Loucy (cell line): ENCODE data around the gene PNPLA2.

Experiments used
- H2AFZ ChIP-seq: fragments of 200-600 bp; sonication (generic); 2 replicates; pipeline ENCODE4 v1.6.0; 2016; ENCODE audit warnings: antibody characterized with exemption, mild to moderate bottlenecking, low read length, moderate library complexity
- H3F3A ChIP-seq: fragments of 200-600 bp; 2 replicates; pipeline ENCODE4 v1.6.0; 2016; ENCODE audit warnings: antibody characterized with exemption, low read depth, mild to moderate bottlenecking
- H3K27me3 ChIP-seq: fragments of 200-600 bp; sonication (generic); 2 replicates; pipeline ENCODE4 v1.6.1; 2014; ENCODE audit warnings: low read length, mild to moderate bottlenecking; ENCODE audit not compliant: insufficient read depth, poor library complexity, severe bottlenecking
- H3K36me3 ChIP-seq: fragments of 200-600 bp; sonication (generic); 2 replicates; pipeline ENCODE4 v1.6.1; 2016; ENCODE audit warnings: low read length; ENCODE audit not compliant: insufficient read depth
- H3K4me1 ChIP-seq: fragments of 200-600 bp; sonication (generic); 2 replicates; pipeline ENCODE4 v1.5.1; 2014; ENCODE audit warnings: low read length, mild to moderate bottlenecking; ENCODE audit not compliant: insufficient read depth, poor library complexity, severe bottlenecking
- H3K4me2 ChIP-seq: fragments of 200-600 bp; sonication (generic); 2 replicates; pipeline ENCODE4 v1.6.0; 2014; ENCODE audit warnings: antibody characterized with exemption, low read length, low read depth, mild to moderate bottlenecking; ENCODE audit not compliant: poor library complexity, severe bottlenecking
- H3K4me3 ChIP-seq: fragments of 200-600 bp; sonication (generic); 2 replicates; pipeline ENCODE4 v1.5.1; 2014; ENCODE audit warnings: low read length, mild to moderate bottlenecking, mixed read lengths; ENCODE audit not compliant: poor library complexity, severe bottlenecking
- H3K79me2 ChIP-seq: fragments of 200-600 bp; sonication (generic); 2 replicates; pipeline ENCODE4 v1.6.1; 2014; ENCODE audit warnings: low read length; ENCODE audit not compliant: insufficient read depth
- H3K9ac ChIP-seq: fragments of 200-600 bp; sonication (generic); 2 replicates; pipeline ENCODE4 v1.6.0; 2014; ENCODE audit warnings: mild to moderate bottlenecking, low read depth, low read length, moderate library complexity; ENCODE audit not compliant: poor library complexity, severe bottlenecking
- H3K9me2 ChIP-seq: fragments of 200-600 bp; sonication (generic); replicated peaks from 2 replicates; pipeline ENCODE4 v1.6.1; 2016; ENCODE audit warnings: low read depth, low read length, mixed read lengths
- H3K9me3 ChIP-seq: fragments of 200-600 bp; sonication (generic); 2 replicates; pipeline ENCODE4 v1.6.1; 2014; ENCODE audit warnings: mild to moderate bottlenecking, antibody characterized with exemption, low read length, low read depth; ENCODE audit not compliant: insufficient read depth
- H4K20me1 ChIP-seq: fragments of 200-600 bp; sonication (generic); 2 replicates; pipeline ENCODE4 v1.6.0; 2014; ENCODE audit warnings: antibody characterized with exemption, low read length, mild to moderate bottlenecking; ENCODE audit not compliant: insufficient read depth, poor library complexity, severe bottlenecking
- CTCF ChIP-seq: fragments of 200-600 bp; sonication (generic); conservative IDR thresholded peaks from 2 replicates; pipeline ENCODE4 v1.5.1; 2014; ENCODE audit warnings: mild to moderate bottlenecking, antibody characterized with exemption, low read length
- EZH2phosphoT487 ChIP-seq: fragments of 200-600 bp; IDR thresholded peaks from 2 replicates; pipeline ENCODE4 v1.6.1; 2018; ENCODE audit warnings: antibody characterized with exemption, mild to moderate bottlenecking, moderate library complexity, borderline replicate concordance

The PNPLA2 gene

GRCh38 chr11:858762-859339, 40.1 kb downstream of the PNPLA2 start:
- TF ChIP-seq EZH2phosphoT487 (no peak), CTCF (no peak)
- Histone ChIP-seq H3K79me2 (no peaks in the 10 kb centered on the region), H3K9me3 (no peaks in the 10 kb centered on the region), H3K4me3 (no peak overlapping the region), H3K9ac (no peak overlapping the region), H3K4me2 (no peak overlapping the region), H3K9me2 (no peaks in the 10 kb centered on the region), H3F3A (no peaks in the 10 kb centered on the region), H2AFZ (no peak overlapping the region), H3K36me3 (no peaks in the 10 kb centered on the region), H3K4me1 (peaks cover 3% of the 10 kb centered on the region), H3K27me3 (no peaks in the 10 kb centered on the region), H4K20me1 (no peaks in the 10 kb centered on the region)

- no peak overlapping the region for H3K4me3 ChIP-seq
- TF ChIP-seq EZH2phosphoT487, result no peak
- no peak for TF ChIP-seq CTCF
- H3K4me2 ChIP-seq, result no peak overlapping the region
- H3K9me3 ChIP-seq, result no peaks in the 10 kb centered on the region
- H3K36me3 ChIP-seq, result no peaks in the 10 kb centered on the region
- no peaks in the 10 kb centered on the region for H3F3A ChIP-seq
- peaks cover 3% of the 10 kb centered on the region for H3K4me1 ChIP-seq
- no peaks in the 10 kb centered on the region for H3K9me2 ChIP-seq
- no peaks in the 10 kb centered on the region for H3K27me3 ChIP-seq
- no peak overlapping the region for H2AFZ ChIP-seq
- H3K79me2 ChIP-seq, result no peaks in the 10 kb centered on the region
- no peak overlapping the region for H3K9ac ChIP-seq
- no peaks in the 10 kb centered on the region for H4K20me1 ChIP-seq
These were observed 40.8 kb downstream of the PNPLA2 start for GRCh38 chr11:859394-860131.

- no peaks in the 10 kb centered on the region for H4K20me1 ChIP-seq
- H3K4me2 ChIP-seq, result no peak overlapping the region
These were observed 41.8 kb downstream of the PNPLA2 start for GRCh38 chr11:860234-861104.

More at GRCh38 chr11:860234-861104, 41.8 kb downstream of the PNPLA2 start:
- Histone ChIP-seq H3K9ac (no peak overlapping the region), H3F3A (no peaks in the 10 kb centered on the region), H3K4me3 (no peak overlapping the region), H2AFZ (no peak overlapping the region), H3K79me2 (no peaks in the 10 kb centered on the region), H3K4me1 (peaks cover 3% of the 10 kb centered on the region), H3K27me3 (no peaks in the 10 kb centered on the region), H3K9me2 (no peaks in the 10 kb centered on the region), H3K9me3 (no peaks in the 10 kb centered on the region), H3K36me3 (no peaks in the 10 kb centered on the region)
- TF ChIP-seq CTCF (no peak), EZH2phosphoT487 (no peak)
